IMR-90 (cell line): ENCODE results near the gene TNFRSF9. TPM values are rescaled to one million over a fixed set of nuclear protein-coding genes. Genes with fewer than 3 reads are reported as not detected.

Experiments
- ATAC-seq: fragments of 200-7000 bp; cut with Tn5 transposase; 2 replicates; pipeline ENCODE4 v1.9.1; 2020; ENCODE audit warnings: low read depth, mild to moderate bottlenecking, moderate library complexity
- BruUV-seq: library from RNA; stranded (reverse); fragments of 400-500 nt; replicated peaks from 2 replicates; lab custom pipeline; 2021; lab: Mats Ljungman, UMichigan
- CTCF ChIA-PET: fragments of 300-600 bp; formaldehyde crosslinking; extraction: SDS; loops from one replicate; lab custom pipeline; 2021; ENCODE audit warnings: antibody characterized with exemption; lab: Yijun Ruan, JAX
- POLR2A ChIA-PET: fragments of 300-600 bp; sonication (Branson Sonifier 250); formaldehyde crosslinking; loops from one replicate; lab custom pipeline; 2022; ENCODE audit warnings: antibody characterized with exemption; ENCODE audit not compliant: unreplicated experiment; lab: Charles Lee
- DNase-seq: peaks from one replicate; pipeline ENCODE4 v3.0.0; 2013
- H2AFZ ChIP-seq: replicated peaks from 2 replicates; pipeline ENCODE3; 2013; ENCODE audit warnings: low read length, mild to moderate bottlenecking; ENCODE audit not compliant: poor library complexity
- H2AK5ac ChIP-seq: 2 replicates; pipeline ENCODE4 v1.6.1; 2013; ENCODE audit warnings: low read depth, low read length, inconsistent platforms
- H2AK9ac ChIP-seq: replicated peaks from 2 replicates; pipeline ENCODE3; 2013; ENCODE audit warnings: mild to moderate bottlenecking, low read depth, low read length, moderate library complexity; ENCODE audit not compliant: poor library complexity
- H2BK120ac ChIP-seq: 2 replicates; pipeline ENCODE4 v1.6.1; 2013; ENCODE audit warnings: low read depth, low read length, inconsistent platforms
- H2BK15ac ChIP-seq: 3 replicates; pipeline ENCODE4 v1.6.1; 2013; ENCODE audit warnings: low read depth, low read length, inconsistent platforms
- H2BK20ac ChIP-seq: 2 replicates; pipeline ENCODE4 v1.6.1; 2013; ENCODE audit warnings: low read depth, mild to moderate bottlenecking, inconsistent platforms, low read length, moderate library complexity
- H2BK5ac ChIP-seq: 2 replicates; pipeline ENCODE4 v1.6.1; 2013; ENCODE audit warnings: mild to moderate bottlenecking, low read depth, low read length, inconsistent platforms; ENCODE audit not compliant: poor library complexity, severe bottlenecking
- H3K14ac ChIP-seq: replicated peaks from 2 replicates; pipeline ENCODE4 v1.6.1; 2013; ENCODE audit warnings: low read depth, low read length, inconsistent platforms
- H3K18ac ChIP-seq: 2 replicates; pipeline ENCODE4 v1.6.1; 2013; ENCODE audit warnings: low read depth, low read length, control low read depth
- H3K23ac ChIP-seq: 2 replicates; pipeline ENCODE4 v1.6.1; 2013; ENCODE audit warnings: low read depth, low read length, inconsistent platforms
- H3K27ac ChIP-seq: 2 replicates; pipeline ENCODE4 v1.5.1; 2013; ENCODE audit warnings: mild to moderate bottlenecking, control low read depth, low read length; ENCODE audit not compliant: insufficient read depth
- H3K27me3 ChIP-seq: 2 replicates; pipeline ENCODE4 v1.6.1; 2013; ENCODE audit warnings: low read length; ENCODE audit not compliant: control insufficient read depth, insufficient read depth
- H3K36me3 ChIP-seq: 2 replicates; pipeline ENCODE4 v1.6.1; 2013; ENCODE audit warnings: low read length, mixed read lengths; ENCODE audit not compliant: control insufficient read depth, insufficient read depth
- H3K4ac ChIP-seq: 2 replicates; pipeline ENCODE4 v1.6.1; 2013; ENCODE audit warnings: low read depth, low read length, inconsistent platforms
- H3K4me1 ChIP-seq: 2 replicates; pipeline ENCODE4 v1.6.1; 2013; ENCODE audit warnings: low read length, mixed read lengths; ENCODE audit not compliant: control insufficient read depth, insufficient read depth
- H3K4me2 ChIP-seq: 2 replicates; pipeline ENCODE4 v1.6.1; 2013; ENCODE audit warnings: low read depth, mild to moderate bottlenecking, control low read depth, low read length, moderate library complexity
- H3K4me3 ChIP-seq: 2 replicates; pipeline ENCODE4 v1.5.1; 2013; ENCODE audit warnings: low read depth, mild to moderate bottlenecking, control low read depth, low read length, moderate library complexity; ENCODE audit not compliant: insufficient read depth
- H3K56ac ChIP-seq: 2 replicates; pipeline ENCODE4 v1.6.1; 2013; ENCODE audit warnings: low read length, inconsistent platforms; ENCODE audit not compliant: insufficient read depth; ENCODE audit errors: extremely low read depth
- H3K79me1 ChIP-seq, 2 experiments: 2 replicates each; pipeline ENCODE4 v1.6.1; 2013; ENCODE audit warnings: low read length in 2 of 2, inconsistent platforms in 1 of 2, low read depth in 1 of 2
- H3K9ac ChIP-seq: 2 replicates; pipeline ENCODE4 v1.6.1; 2013; ENCODE audit warnings: low read depth, low read length, control low read depth
- H3K9me1 ChIP-seq: 2 replicates; pipeline ENCODE4 v1.6.1; 2013; ENCODE audit warnings: low read length, inconsistent platforms; ENCODE audit not compliant: insufficient read depth
- H3K9me3 ChIP-seq: 2 replicates; pipeline ENCODE4 v1.6.1; 2013; ENCODE audit warnings: low read length; ENCODE audit not compliant: control insufficient read depth, insufficient read depth
- H4K20me1 ChIP-seq: 2 replicates; pipeline ENCODE4 v1.6.1; 2013; ENCODE audit warnings: low read length, inconsistent platforms; ENCODE audit not compliant: insufficient read depth
- H4K5ac ChIP-seq: 2 replicates; pipeline ENCODE4 v1.6.1; 2013; ENCODE audit warnings: mild to moderate bottlenecking, low read depth, low read length, control low read depth
- H4K8ac ChIP-seq, 2 experiments: 2 replicates each; pipeline ENCODE4 v1.6.1; 2013; ENCODE audit warnings: low read depth in 2 of 2, low read length in 2 of 2, control low read depth in 1 of 2, inconsistent platforms in 1 of 2
- H4K91ac ChIP-seq: 2 replicates; pipeline ENCODE4 v1.6.1; 2013; ENCODE audit warnings: low read depth, low read length, inconsistent platforms; ENCODE audit not compliant: insufficient read depth
- CEBPB ChIP-seq: IDR thresholded peaks from 2 replicates; pipeline ENCODE4 v1.6.1; 2012; ENCODE audit warnings: low read depth, low read length, improper control_type of control experiment
- CHD1 ChIP-seq: IDR thresholded peaks from 2 replicates; pipeline ENCODE4 v1.6.1; 2012; ENCODE audit warnings: low read depth, low read length, improper control_type of control experiment
- CTCF ChIP-seq: conservative IDR thresholded peaks from 2 replicates; pipeline ENCODE4 v1.5.1; 2012; ENCODE audit warnings: mild to moderate bottlenecking, low read depth, low read length, improper control_type of control experiment
- FOS ChIP-seq: fragments of 150-350 bp; IDR thresholded peaks from 2 replicates; pipeline ENCODE4 v1.6.1; 2016; ENCODE audit warnings: low read depth, low read length
- MAFK ChIP-seq: IDR thresholded peaks from 2 replicates; pipeline ENCODE4 v1.6.1; 2012; ENCODE audit warnings: low read depth, low read length, improper control_type of control experiment
- POLR2A ChIP-seq: IDR thresholded peaks from 2 replicates; pipeline ENCODE4 v1.6.1; 2012; ENCODE audit warnings: mild to moderate bottlenecking, low read depth, low read length
- RAD21 ChIP-seq: IDR thresholded peaks from 2 replicates; pipeline ENCODE4 v1.6.1; 2012; ENCODE audit warnings: low read length, improper control_type of control experiment
- RCOR1 ChIP-seq: IDR thresholded peaks from 2 replicates; pipeline ENCODE4 v1.6.1; 2012; ENCODE audit warnings: mild to moderate bottlenecking, low read length, improper control_type of control experiment; ENCODE audit not compliant: insufficient replicate concordance
- SMC3 ChIP-seq: fragments of 150-350 bp; IDR thresholded peaks from 2 replicates; pipeline ENCODE4 v1.6.1; 2016; ENCODE audit warnings: low read depth, mild to moderate bottlenecking, antibody characterized with exemption, low read length, moderate library complexity
- WGBS, 2 experiments: methylation state at CpG; one replicate each; pipeline versions ENCODE4 v1.1.5 to v1.1.7; 2013; ENCODE audit warnings: missing lambda C conversion rate in 2 of 2; ENCODE audit not compliant: insufficient read length in 1 of 2; ENCODE audit errors: extremely low coverage in 2 of 2; 5-methylcytosine and 5-hydroxymethylcytosine counted together
- dilution Hi-C: fragments of 300-500 bp; cut with HindIII; formaldehyde crosslinking; loops from one replicate; pipeline ENCODE4 v1.14.3; 2018; ENCODE audit warnings: low sequenced_read_pairs; ENCODE audit not compliant: unreplicated experiment
- in situ Hi-C: fragments of 300-500 bp; cut with MboI; formaldehyde crosslinking; loops from 3 replicates; pipeline ENCODE4 v1.14.3; 2019; ENCODE audit warnings: low sequenced_read_pairs, inconsistent platforms, mixed read lengths
- intact Hi-C: fragments of 100-400 bp; cut with micrococcal nuclease; formaldehyde crosslinking; loops from 2 replicates; pipeline ENCODE4 v1.10.0; 2022
- polyA plus RNA-seq, 3 experiments: library from polyadenylated mRNA; depleted of rRNA; stranded (reverse); fragments of >200 nt; gene quantifications; 2 replicates each; pipeline ENCODE4 v1.2.3, GENCODE V29; 2012; ENCODE audit warnings: low replicate concordance in 1 of 3
- total RNA-seq: library from RNA; depleted of rRNA; stranded (reverse); fragments of >200 nt; gene quantifications from 2 replicates; pipeline ENCODE4 v1.2.3, GENCODE V29; 2012
- TF ChIP-seq, protein P1 (sequence below): fragments of 150-350 bp; IDR thresholded peaks from 2 replicates; pipeline ENCODE4 v1.6.1; 2017; ENCODE audit warnings: mild to moderate bottlenecking, antibody characterized with exemption, low read length, low read depth
- TF ChIP-seq, protein P2 (sequence below): fragments of 150-350 bp; IDR thresholded peaks from 2 replicates; pipeline ENCODE4 v1.6.1; 2016; ENCODE audit warnings: low read depth, mild to moderate bottlenecking, low read length, moderate library complexity, borderline replicate concordance

The TNFRSF9 gene
- total and polyA plus RNA-seq, 2 of the 4 experiments (the other 2 are of a cell fraction), result 0.43 to 0.72 TPM

DNA sequence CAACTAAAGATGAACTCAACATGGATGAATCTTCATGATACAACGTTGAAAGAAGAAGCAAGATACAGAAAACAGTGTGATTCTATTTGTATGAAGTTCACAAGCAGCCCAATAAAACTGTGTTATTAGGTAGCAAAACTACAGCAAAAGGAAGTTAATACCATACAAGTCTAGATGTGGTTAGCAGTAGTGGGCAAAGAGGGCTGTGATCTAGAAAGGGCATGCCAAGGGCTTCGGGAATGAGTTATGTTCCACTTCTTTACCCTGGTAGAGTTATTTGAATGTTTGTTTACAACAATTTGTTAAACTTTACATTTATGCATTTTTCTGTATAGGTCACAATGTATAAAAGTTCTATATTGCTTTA, 9.2 kb downstream of the TNFRSF9 start:
- intact Hi-C loops (no loop called here), in situ Hi-C loops (no loop called here), dilution Hi-C loops (no loop called here)
- DNase-seq, result no peak
- H3K27me3 ChIP-seq, result peaks cover 26% of the 10 kb centered on the region
- H4K20me1 ChIP-seq, result no peaks in the 10 kb centered on the region
- ChIA-PET POLR2A (no interaction called here), CTCF (no interaction called here)
- TF ChIP-seq POLR2A (no peak), SMC3 (no peak), RCOR1 (no peak), MAFK (no peak), RAD21 (no peak), CTCF (no peak), CEBPB (no peak), FOS (no peak), CHD1 (no peak)
- TF ChIP-seq, protein P1, sequence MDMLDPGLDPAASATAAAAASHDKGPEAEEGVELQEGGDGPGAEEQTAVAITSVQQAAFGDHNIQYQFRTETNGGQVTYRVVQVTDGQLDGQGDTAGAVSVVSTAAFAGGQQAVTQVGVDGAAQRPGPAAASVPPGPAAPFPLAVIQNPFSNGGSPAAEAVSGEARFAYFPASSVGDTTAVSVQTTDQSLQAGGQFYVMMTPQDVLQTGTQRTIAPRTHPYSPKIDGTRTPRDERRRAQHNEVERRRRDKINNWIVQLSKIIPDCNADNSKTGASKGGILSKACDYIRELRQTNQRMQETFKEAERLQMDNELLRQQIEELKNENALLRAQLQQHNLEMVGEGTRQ, result no peak
- TF ChIP-seq, protein P2, sequence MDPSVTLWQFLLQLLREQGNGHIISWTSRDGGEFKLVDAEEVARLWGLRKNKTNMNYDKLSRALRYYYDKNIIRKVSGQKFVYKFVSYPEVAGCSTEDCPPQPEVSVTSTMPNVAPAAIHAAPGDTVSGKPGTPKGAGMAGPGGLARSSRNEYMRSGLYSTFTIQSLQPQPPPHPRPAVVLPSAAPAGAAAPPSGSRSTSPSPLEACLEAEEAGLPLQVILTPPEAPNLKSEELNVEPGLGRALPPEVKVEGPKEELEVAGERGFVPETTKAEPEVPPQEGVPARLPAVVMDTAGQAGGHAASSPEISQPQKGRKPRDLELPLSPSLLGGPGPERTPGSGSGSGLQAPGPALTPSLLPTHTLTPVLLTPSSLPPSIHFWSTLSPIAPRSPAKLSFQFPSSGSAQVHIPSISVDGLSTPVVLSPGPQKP, result no peak
- H3K4me2 ChIP-seq, result no peak overlapping the region
- no peak overlapping the region for H3K56ac ChIP-seq
- no peaks in the 10 kb centered on the region for H3K36me3 ChIP-seq
- no peak overlapping the region for H2BK20ac ChIP-seq
- H3K79me1 ChIP-seq, result no peaks in the 10 kb centered on the region
- H3K18ac ChIP-seq, result no peak overlapping the region
- H3K14ac ChIP-seq, result no peak overlapping the region
- H2BK120ac ChIP-seq, result no peak overlapping the region
- H3K4ac ChIP-seq, result no peak overlapping the region
- no peak overlapping the region for H2AK9ac ChIP-seq
- no peak overlapping the region for H2AFZ ChIP-seq
- ATAC-seq, result no peak
- H3K9ac ChIP-seq, result no peak overlapping the region
- H2BK15ac ChIP-seq, result no peak overlapping the region
- no peak overlapping the region for H3K27ac ChIP-seq
- H3K23ac ChIP-seq, result no peak overlapping the region
- no peak overlapping the region for H2BK5ac ChIP-seq
- H2AK5ac ChIP-seq, result no peak overlapping the region
- H4K91ac ChIP-seq, result no peak overlapping the region
- no peak overlapping the region for H4K8ac ChIP-seq
- no TSS peak for BruUV-seq
- H3K4me3 ChIP-seq, result no peak overlapping the region
- H3K9me3 ChIP-seq, result no peaks in the 10 kb centered on the region
- no CpG with 5 or more reads among the region's 2 CpGs for WGBS, 2 experiments
- H3K4me1 ChIP-seq, result no peaks in the 10 kb centered on the region
- H4K5ac ChIP-seq, result no peak overlapping the region
- no peaks in the 10 kb centered on the region; the same call in none of the 2 replicates for H3K9me1 ChIP-seq
